HG03066 (cell line): ENCODE data around the gene PARP2.

Experiments used
- ATAC-seq: cut with Tn5 transposase; IDR thresholded peaks from one replicate; pipeline ENCODE4 v1.9.1; 2021; ENCODE audit warnings: low read depth; ENCODE audit not compliant: unreplicated experiment

The PARP2 gene

GRCh38 chr14:20391505-20391904, 48.1 kb downstream of the PARP2 start:
- no peak for ATAC-seq

GRCh38 chr14:20397511-20397910, 54.1 kb downstream of the PARP2 start:
- ATAC-seq: no peak

GRCh38 chr14:20400589-20400964, 57.1 kb downstream of the PARP2 start:
- ATAC-seq: no peak

- no peak for ATAC-seq
Observed at GRCh38 chr14:20400965-20401593, 57.6 kb downstream of the PARP2 start.

GRCh38 chr14:20403521-20403920, 60.1 kb downstream of the PARP2 start:
- ATAC-seq: no peak
